Muscle of back (tissue), 13 donors: ENCODE results near the gene ANP32B. TPM values are rescaled to one million over a fixed set of nuclear protein-coding genes. Genes with fewer than 3 reads are reported as not detected.
"Not testable (repeated sequence)": the region's sequence is repeated elsewhere in the genome, so short reads cannot be mapped to it uniquely, and the experiment has no call there.

ENCODE experiments used
- DNase-seq, 3 donors: peaks; one replicate each; pipeline versions ENCODE4 v3.0.0 to v3.0.0-alpha.2; 2013
- long read RNA-seq, 9 donors: transcript quantifications; one replicate each; lab custom pipeline, GENCODE V29; 2026
- polyA plus RNA-seq, 10 donors: library from polyadenylated mRNA; unstranded; fragments of 120-200 nt; gene quantifications; one replicate each; pipeline ENCODE4 v1.2.1, GENCODE V29; 2013; ENCODE audit not compliant: insufficient read length in 10 of 10

Gene ANP32B
- 100 to 1,000 TPM; 128 to 188 (median 151) TPM for polyA plus RNA-seq
- long read RNA-seq, donor 1, transcript ANP32B-201 (7 exons, 1,463 nt), result major isoform, 51 of 79 reads
- long read RNA-seq, donor 1, partial matches to known transcripts, result 28 of 79 reads
- long read RNA-seq, donor 1, other reads (novel, unspliced or antisense), result 0 of 79 reads
- long read RNA-seq, donor 2, transcript ANP32B-201 (7 exons, 1,463 nt), result major isoform, 30 of 49 reads
- long read RNA-seq, donor 2, partial matches to known transcripts, result 19 of 49 reads
- long read RNA-seq, donor 2, other reads (novel, unspliced or antisense), result 0 of 49 reads
- long read RNA-seq, donor 3, result 0 reads
- long read RNA-seq, donor 4, transcript ANP32B-201 (7 exons, 1,463 nt), result major isoform, 24 of 47 reads
- long read RNA-seq, donor 4, partial matches to known transcripts, result 23 of 47 reads
- long read RNA-seq, donor 4, other reads (novel, unspliced or antisense), result 0 of 47 reads
- long read RNA-seq, donor 5, transcript ANP32B-201 (7 exons, 1,463 nt), result major isoform, 35 of 93 reads
- long read RNA-seq, donor 5, partial matches to known transcripts, result 50 of 93 reads
- long read RNA-seq, donor 5, other reads (novel, unspliced or antisense), result 7 of 93 reads
- long read RNA-seq, donor 6, transcript ANP32B-201 (7 exons, 1,463 nt), result major isoform, 42 of 70 reads
- long read RNA-seq, donor 6, partial matches to known transcripts, result 18 of 70 reads
- long read RNA-seq, donor 6, other reads (novel, unspliced or antisense), result 10 of 70 reads
- long read RNA-seq, donor 7, transcript ANP32B-201 (7 exons, 1,463 nt), result major isoform, 22 of 30 reads
- long read RNA-seq, donor 7, partial matches to known transcripts, result 8 of 30 reads
- long read RNA-seq, donor 7, other reads (novel, unspliced or antisense), result 0 of 30 reads
- long read RNA-seq, donor 8, transcript ANP32B-201 (7 exons, 1,463 nt), result major isoform, 42 of 85 reads
- long read RNA-seq, donor 8, partial matches to known transcripts, result 43 of 85 reads
- long read RNA-seq, donor 8, other reads (novel, unspliced or antisense), result 0 of 85 reads
- long read RNA-seq, donor 9, partial matches to known transcripts, result 0 of 4 reads
- long read RNA-seq, donor 9, other reads (novel, unspliced or antisense), result 0 of 4 reads

DNA sequence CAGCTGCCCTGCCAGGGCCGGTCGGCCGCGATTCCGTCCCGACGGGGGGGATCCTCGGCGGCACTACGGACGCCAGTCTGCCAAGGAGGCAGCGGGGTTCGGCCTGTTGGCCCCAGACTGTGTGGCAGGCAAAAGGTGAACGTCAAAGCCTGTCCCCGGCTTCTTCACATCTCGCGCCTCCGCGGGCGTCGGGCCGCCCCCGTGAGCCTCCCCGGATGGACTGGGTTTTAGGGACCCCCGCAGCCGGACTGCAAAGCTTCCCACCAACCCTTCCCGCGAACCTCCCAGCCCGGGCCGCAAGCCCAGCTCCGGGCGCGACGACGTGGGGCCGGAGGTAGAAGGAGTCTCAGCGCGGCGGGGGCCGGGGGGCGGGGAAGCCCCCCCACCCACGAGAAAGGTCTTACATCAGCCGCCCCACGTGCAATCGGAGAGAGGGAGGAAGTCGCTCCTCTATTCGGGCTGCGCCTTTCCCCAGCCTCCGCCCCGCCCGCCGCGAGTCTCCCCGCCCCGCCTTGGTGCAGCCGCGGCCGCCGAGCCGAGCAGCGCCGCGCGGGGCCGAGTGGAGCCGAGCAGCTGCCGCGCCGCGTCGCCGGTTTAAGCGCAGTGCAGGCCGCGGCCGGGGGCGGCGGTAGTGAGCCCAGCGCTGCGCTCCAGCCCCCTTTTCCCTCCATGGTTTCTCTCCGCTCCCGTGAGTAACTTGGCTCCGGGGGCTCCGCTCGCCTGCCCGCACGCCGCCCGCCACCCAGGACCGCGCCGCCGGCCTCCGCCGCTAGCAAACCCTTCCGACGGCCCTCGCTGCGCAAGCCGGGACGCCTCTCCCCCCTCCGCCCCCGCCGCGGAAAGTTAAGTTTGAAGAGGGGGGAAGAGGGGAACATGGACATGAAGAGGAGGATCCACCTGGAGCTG lies at the start of gene ANP32B:
Gene ANP32B, plus strand, starts transcription at position 659 of the 906 bp plus-strand sequence. Its CDS starts 215 bp downstream, at position 874.
- DNase-seq, result peak; percentile 94 to 98 (median 95)

DNA sequence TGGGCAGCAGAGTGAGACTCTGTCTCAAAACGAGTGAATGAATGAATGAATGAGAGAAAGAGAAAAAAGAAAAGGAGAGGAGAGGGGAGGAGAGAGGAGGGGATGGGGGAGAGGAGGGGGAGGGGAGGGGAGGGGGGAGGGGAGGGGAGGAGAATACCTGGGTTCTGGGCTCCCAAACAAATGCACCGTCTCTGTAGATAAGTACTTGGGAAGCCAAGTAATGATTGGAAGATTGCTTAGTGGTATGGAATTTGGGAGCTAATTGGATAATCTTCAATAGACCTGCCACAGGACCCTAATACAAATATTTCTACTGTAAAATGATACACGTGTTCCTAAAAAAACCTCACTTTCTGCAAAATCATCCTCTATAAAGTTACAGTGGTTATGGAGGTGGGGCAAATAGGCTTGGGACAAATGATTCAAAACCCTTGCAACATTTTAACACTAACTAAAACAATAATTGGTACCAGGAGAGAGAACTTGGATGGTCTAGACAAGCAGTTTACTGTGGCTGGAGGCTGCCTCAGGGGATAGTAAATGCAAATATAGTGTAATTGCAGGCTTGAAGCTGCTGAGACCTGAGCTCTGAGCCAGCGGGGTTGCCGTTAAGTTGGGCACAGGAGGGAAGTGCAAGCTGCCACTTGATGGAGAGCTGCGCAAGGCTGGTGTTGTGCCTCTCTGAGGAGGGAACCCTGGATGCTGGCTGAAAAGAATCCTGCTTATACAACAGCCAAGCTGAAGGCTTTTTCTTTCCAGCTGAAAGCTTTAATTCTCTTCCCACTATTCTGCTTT lies 48.6 kb upstream of the ANP32B start:
- no peak for DNase-seq

DNA sequence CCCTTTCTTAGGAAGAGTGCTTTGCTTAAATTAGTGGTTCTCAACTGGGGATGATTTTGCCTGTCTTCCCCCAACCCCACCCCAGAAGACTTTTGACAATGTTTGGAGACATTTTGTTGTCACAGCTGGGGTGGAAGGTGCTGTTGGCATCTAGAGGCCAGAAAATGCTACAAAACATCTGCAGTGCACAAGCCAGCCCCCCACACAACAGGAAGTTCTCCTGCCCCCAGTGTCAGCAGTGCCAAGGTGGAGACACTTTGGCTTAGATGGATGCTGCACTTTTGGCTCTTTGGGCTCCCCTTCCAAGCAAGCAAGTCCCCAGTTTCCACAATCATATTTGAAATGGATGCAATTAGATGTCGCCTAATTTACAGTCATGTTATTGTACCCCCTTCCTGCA lies 47.9 kb upstream of the ANP32B start:
- DNase-seq, result no peak

DNA sequence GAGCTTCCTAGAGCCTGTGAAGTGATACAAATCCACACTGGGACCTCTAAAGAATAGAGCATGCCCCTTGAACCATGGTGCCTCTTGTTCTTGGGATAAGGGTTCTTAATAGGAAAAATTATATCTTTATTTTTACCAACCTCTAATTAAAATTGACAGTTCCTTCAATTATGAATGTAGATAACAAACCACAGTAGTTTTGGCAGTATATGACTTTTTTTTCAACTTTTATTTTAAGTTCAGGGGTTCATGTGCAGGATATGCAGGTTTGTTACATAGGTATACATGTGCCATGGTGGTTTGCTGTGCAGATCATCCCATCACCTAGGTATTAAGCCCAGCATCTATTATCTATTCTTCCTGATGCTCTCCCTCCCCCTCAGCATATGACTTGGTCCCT lies 46.1 kb upstream of the ANP32B start:
- no peak for DNase-seq

DNA sequence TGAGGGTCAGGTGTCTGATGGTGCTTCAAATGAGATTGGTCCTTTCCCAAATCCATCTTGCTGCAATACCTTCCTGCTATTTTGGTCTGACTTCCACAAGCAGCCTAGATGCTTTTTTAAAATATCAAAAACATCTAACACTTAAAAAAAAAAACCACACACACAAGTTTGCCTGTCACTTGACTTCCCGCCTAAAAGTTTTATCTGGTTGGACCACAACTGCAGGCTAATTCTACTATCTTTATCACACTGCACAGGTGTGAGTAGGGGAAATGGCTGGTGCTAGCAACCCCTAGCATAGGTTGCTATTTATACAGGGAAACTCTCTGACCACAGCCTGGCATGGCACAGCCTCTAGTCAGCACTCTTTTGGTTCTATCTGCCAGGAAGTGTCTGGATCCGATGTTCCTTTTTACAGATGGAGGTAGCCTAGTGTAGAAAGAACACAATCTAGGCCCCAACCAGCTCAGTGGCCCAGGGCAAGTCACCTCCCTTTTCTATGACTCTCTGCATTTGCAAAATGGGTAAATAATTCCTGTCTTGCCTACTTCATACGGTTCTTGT lies 45.0 kb upstream of the ANP32B start, which contains the start of gene HEMGN:
Gene HEMGN, minus strand, starts transcription at position 92 of the 564 bp plus-strand sequence. Its CDS starts 36 bp downstream, at position 56.
- DNase-seq, result no peak

DNA sequence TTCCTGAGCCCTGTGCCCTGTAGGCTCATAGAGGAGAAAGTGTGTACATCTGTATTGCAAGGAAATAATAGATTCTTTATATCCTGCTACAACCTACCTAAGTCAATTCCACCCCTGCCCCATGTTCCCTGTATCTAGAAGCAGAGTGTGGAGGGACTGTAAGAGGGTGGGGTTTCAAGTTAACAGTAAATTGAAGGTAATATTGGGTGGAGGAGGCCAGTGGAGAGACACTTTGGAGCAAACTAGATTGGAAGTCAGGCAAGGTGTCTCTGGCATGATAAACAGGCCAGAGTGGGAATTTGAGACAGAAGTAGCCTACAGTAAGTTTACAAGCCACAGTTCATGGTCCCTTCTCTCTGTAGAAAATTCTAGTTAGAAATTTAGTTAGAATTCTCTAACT lies 42.9 kb upstream of the ANP32B start:
- no peak for DNase-seq

DNA sequence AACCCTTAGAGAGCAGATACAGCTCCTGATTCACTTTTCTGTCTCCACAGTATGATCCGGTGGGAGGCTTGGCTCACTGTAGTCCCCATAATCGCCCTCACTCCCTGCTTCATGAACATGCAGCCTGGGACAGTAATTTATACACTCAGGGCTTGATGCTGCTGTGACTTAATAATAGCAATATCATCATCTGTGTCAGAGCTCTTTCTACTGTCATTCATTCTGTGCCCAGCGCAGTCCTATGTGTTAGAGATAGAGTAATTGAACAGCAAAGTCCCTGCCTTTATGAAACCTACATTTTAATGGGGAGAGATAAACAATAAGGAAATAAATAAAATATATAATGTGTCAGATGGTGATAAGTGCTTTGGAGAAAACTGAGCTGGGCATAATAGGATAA lies 42.4 kb upstream of the ANP32B start:
- no peak for DNase-seq

DNA sequence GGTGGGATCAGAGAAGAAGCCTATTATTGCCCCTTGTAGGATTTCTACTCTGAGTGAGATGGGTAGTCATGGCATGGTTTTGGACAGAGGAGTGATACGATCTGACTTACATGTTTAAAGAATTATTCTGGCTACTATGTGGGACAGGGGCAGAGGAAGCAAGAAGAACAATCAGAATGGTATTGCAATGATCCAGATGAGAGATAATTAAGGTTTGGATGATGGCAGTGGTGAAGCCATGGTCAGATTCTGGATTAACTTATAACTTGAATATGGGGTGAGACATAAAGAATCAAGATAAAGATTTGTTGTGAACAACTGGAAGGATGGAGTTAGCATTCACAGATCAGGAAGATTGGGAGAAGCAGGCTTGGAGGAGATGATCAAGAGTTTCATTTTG lies 41.8 kb upstream of the ANP32B start:
- DNase-seq, result no peak

DNA sequence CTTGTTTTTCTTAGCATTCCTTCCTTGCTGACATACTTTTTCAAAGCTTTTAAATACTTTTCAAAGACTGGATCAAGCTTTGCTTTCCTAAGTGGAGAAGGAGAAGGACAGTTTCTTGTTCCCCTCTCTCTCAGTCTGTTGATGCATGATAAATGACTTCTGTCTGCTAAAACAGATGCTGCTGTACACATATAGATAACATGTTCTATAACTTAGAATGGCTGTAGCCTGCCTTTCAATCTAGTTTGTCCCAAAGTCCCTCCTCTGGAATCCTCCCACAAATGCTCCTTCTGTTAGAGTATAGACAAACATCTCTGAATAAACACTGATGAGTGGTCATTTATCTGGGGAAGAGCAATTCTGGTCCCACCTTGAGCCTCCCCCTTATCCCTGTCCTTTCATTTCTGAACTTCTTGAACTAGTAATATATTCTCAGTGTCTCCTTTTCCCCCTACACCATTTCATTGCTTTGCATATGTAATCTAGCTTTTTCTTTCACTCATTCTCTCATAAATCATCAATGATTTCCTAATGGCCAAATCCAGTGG lies 39.8 kb upstream of the ANP32B start:
- no peak for DNase-seq

DNA sequence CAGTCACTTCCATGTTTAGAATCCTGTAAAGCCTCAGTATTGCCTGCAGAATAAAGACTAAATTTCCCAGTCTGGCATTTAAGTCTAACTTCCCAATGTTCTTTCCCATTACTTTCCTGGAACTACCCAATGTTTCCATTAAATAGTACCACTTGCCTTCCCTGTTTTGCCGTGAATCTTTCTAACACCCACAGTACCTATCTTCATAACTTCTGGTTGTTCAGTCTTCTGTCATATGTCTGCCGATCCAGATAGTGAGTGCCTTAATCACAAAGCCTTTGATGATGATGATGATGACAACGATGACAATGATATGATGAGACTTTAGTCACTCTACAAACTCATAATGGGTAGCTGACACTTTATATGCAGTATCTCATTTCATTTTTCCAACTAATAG lies 38.5 kb upstream of the ANP32B start:
- no peak for DNase-seq

DNA sequence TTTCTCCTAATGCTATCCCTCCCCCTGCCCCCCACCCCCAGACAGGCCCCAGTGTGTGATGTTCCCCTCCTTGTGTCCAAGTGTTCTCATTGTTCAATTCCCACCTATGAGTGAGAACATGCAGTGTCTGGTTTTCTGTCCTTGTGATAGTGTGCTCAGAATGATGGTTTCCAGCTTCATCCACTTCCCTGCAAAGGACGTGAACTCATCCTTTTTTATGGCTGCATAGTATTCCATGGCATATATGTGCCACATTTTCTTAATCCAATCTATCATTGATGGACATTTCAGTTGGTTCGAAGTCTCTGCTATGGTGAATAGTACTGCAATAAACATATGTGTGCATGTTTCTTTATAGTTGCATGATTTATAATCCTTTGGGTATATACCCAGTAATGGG lies 37.7 kb upstream of the ANP32B start:
- DNase-seq, result not testable (repeated sequence)

DNA sequence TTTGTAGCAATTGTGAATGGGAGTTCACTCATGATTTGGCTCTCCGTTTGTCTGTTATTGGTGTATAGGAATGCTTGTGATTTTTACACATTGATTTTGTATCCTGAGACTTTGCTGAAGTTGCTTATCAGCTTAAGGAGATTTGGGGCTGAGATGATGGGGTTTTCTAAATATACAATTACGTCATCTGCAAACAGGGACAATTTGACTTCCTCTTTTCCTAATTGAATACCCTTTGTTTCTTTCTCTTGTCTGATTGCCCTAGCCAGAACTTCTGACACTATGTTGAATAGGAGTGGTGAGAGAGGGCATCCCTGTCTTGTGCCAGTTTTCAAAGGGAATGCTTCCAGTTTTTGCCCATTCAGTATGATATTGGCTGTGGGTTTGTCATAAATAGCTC lies 36.0 kb upstream of the ANP32B start:
- not testable (repeated sequence) for DNase-seq

DNA sequence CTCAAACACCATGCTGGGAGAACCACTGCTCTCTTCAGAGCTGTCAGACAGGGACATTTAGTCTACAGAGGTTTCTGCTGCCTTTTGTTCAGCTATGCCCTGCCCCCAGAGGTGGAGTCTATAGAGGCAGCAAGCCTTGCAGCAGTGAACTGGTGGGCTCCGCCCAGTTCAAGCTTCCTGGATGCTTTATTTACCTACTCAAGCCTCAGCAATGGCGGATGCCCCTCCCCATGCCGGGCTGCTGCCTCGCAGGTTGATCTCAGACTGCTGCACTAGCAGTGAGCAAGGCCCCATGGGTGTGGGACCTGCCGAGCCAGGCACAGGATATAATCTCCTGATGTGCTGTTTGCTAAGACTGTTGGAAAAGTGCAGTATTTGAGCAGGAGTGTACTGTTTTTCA lies 32.3 kb upstream of the ANP32B start:
- not testable (repeated sequence) for DNase-seq

DNA sequence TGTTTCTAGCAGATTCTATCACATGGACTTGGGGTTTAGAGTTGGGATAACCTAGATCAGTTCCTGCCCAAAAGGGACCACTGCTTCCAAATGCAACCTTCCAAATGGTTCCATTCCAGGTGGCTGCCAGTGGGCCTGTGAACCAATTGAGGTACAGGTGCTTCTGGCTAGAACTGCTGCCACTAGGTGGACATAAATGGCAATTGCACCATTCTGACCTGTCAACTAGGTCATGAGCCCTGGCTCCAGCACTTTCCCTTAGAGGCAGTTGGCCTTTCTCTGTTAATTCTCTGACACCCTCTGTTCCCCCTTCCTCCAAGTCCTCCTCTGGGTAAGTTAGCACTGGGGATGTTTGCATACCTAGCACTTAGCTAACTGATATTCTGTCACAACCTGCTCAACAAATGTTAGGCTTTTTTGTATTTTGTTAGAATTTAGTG lies 28.6 kb upstream of the ANP32B start:
- DNase-seq, result peak in 1 of 3 donors; percentile 14

DNA sequence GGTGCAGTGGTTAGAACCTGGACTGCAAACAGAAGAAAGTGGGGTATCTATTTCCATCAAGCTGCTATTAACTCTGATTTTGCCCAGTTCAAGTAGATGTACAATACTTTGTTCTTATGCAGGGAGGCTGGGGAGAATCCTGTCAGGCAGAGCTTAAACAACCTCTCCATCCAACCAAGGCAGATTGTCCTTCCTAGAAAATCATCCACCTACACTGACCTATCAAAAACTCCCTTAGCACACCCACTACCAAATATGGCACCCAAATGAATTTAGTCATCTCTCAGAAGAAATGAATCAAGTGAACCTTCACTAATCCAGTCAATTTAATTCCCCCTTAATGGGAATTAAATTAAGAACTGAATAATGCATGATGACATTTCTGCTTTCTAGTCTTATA lies 26.8 kb upstream of the ANP32B start:
- DNase-seq, result no peak

DNA sequence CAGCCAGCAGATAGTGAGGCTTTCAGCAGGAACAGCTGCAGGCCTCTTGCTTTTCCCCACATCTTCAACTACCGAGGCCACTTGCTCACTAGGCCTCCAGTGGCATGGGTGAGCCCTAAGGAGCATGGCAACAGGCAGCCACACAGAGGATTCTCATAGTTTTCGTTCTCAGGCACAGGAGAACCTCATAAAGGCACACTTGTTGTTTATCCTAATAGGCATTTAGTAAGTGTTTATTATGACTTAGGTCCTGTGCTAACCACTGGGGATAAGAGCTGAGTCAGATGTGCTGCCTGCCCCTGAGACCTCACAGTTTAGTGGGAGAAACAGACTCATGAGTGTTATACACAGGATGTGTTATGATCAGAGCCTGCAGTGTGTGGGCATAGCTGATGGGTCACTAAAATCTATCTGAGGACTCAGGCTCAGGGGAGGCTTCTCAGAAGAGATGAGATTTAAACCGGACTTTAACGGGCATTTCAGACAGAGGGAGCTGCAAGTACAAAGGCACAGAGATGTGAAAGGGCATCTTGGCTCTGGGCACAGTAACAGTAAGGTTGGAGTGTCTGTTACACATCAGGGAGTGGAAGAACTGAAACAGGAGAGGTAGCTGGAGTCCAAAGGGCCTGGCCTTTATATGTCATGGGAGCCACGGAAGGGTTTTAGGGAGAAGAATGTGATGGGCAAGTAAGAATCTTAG lies 24.2 kb upstream of the ANP32B start:
- no peak for DNase-seq

DNA sequence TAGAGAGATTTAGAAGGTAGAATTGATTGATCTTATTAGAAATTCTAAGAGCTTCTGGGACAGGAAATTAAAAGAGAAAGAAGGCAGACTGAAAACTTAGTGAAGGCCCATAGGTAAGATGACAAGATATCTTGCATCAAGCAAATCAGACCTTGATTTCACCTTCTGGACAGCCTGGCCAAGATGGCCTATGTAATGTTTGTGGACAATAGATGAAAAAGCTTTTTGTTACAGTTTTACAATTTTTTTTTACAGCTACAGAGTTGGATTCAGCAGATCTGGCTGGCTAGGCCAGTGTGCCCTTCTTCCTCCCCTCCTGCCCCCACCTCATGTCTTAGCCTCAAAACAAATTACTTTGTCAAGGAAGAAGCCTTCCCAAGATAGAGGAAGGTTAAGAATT lies 23.6 kb upstream of the ANP32B start:
- DNase-seq, result no peak

DNA sequence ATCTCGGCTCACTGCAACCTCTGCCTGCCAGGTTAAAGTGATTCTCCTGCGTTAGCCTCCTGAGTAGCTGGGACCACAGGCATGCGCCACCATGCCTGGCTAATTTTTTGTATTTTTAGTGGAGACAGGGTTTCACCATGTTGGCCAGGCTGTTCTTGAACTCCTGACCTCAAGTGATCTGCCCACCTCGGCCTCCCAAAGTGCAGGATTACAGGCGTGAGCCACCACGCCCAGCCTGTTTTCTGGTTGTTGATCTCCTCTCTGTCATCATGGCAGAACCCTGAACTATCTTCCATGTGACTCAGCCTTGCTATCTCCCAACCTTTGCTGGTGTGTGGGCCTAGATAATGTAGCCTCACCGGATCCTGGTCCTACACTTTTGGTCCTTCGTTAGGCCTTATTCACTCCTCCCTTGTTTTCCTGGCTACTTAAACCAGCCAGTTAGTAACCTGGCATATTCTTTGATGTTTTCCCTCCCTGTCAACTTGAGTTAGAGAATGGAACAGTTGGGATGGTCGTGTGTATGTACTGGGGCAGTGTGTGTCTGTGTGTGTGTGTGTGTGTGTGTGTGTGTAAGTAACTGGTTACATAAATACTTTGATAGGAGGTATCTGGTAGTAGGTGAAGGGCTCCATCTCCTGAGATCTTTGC lies 22.3 kb upstream of the ANP32B start:
- DNase-seq, result not testable (repeated sequence)
